Psoas muscle (tissue), 8 donors: ENCODE data around the gene RASSF3. TPM values are rescaled to one million over a fixed set of nuclear protein-coding genes. Genes with fewer than 3 reads are reported as not detected.

Experiments
- ATAC-seq, 4 donors: fragments of 200-7000 bp; cut with Tn5 transposase; one replicate each; pipeline ENCODE4 v1.9.1; 2020; ENCODE audit warnings: moderate library complexity in 3 of 4, mild to moderate bottlenecking in 2 of 4
- DNase-seq, 2 donors: peaks; one replicate each; pipeline ENCODE4 v3.0.0-alpha.2; 2020
- H3K27ac ChIP-seq: fragments of 200-600 bp; one replicate; pipeline ENCODE4 v1.8.0; 2022
- H3K27me3 ChIP-seq, 3 donors: fragments of 200-600 bp in 1 of 3; one replicate each; pipeline versions ENCODE4 v1.6.1 to v1.8.0; 2013 to 2022; ENCODE audit warnings: low read length in 2 of 3, mild to moderate bottlenecking in 2 of 3, moderate library complexity in 1 of 3; ENCODE audit not compliant: insufficient read depth in 3 of 3
- H3K36me3 ChIP-seq, 2 donors: fragments of 200-600 bp in 1 of 2; one replicate each; pipeline versions ENCODE4 v1.6.1 to v1.8.0; 2013 to 2022; ENCODE audit warnings: low read depth in 1 of 2, mild to moderate bottlenecking in 1 of 2, moderate library complexity in 1 of 2; ENCODE audit not compliant: insufficient read depth in 1 of 2
- H3K4me1 ChIP-seq: fragments of 200-600 bp; one replicate; pipeline ENCODE4 v1.8.0; 2022
- H3K4me3 ChIP-seq: fragments of 200-600 bp; one replicate; pipeline ENCODE4 v1.8.0; 2022; ENCODE audit warnings: mild to moderate bottlenecking
- H3K9me3 ChIP-seq: fragments of 200-600 bp; one replicate; pipeline ENCODE4 v1.8.0; 2022
- CTCF ChIP-seq: fragments of 200-600 bp; IDR thresholded peaks from one replicate; pipeline ENCODE4 v1.8.0; 2022; ENCODE audit warnings: antibody characterized with exemption
- WGBS, 3 donors: extraction: QIAGEN DNeasy Blood & Tissue Kit; methylation state at CpG; one replicate each; pipeline versions ENCODE4 v1.1.6 to v1.1.7; 2013; 5-methylcytosine and 5-hydroxymethylcytosine counted together
- intact Hi-C, 2 donors: fragments of 100-400 bp; cut with DNase I; formaldehyde crosslinking; loops; one replicate each; pipeline versions ENCODE4 v1.11.0 to v1.14.2; 2022
- polyA plus RNA-seq, 3 donors: library from polyadenylated mRNA; stranded (reverse); fragments of 200-250 nt; gene quantifications; one replicate each; pipeline ENCODE4 v1.2.3, GENCODE V29; 2013
- total RNA-seq, 4 donors: library from RNA; stranded (reverse); fragmentation: NEBNext Ultra II Directional in 2 of 4; extraction: Animal tissue kit (Norgen Biotek cat#: 25700) in 2 of 4; gene quantifications; one replicate each; pipeline versions ENCODE4 v1.2.1 to v1.2.4, GENCODE V29; 2021 to 2023
- donor health status: healthy with polysubstance abuse.
- donor health status: DM: no; HTN: no; CAD: no; lungs with moderate emphysema.
- donor health status: Bipolar disorder and iron deficiency.
- donor health status: healthy.
- donor health status: DM: yes; HTN: yes; CAD: no.
- donor health status: DM: no; HTN: no; CAD: no.
- donor health status: DM: no; HTN: no; CAD: no.
- donor health status: DM: yes; HTN: yes; CAD: no.

The RASSF3 gene
- total and polyA plus RNA-seq, 7 donors = 4.9 to 30.6 (median 14.5) TPM

DNA sequence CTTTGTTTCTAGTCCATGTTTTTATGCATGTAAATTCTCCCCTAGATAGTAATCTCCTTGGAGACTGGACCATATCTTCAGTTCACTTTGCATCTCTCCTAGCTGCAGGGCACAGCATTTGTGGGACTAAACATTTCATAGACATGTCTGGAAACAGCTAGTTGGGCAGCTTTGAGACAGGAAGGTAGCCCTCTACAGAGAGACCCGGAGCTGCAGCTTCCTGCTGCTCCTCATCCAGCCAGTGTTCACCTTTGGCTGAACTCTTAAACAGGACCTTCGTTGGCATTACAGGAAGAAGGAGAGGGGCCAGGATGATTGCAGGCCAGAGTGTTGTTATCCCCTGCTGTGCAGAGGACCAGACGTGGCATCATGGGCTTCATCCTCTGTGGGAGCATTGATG, 96.0 kb downstream of the RASSF3 start:
- Histone ChIP-seq H3K36me3 (no peaks in the 10 kb centered on the region), H3K9me3 (no peaks in the 10 kb centered on the region), H3K27me3 (no peaks in the 10 kb centered on the region), H3K27ac (no peak overlapping the region), H3K4me1 (peaks cover 6% of the 10 kb centered on the region), H3K4me3 (no peak overlapping the region)
- no peak for TF ChIP-seq CTCF
- intact Hi-C loops = no loop called here
- 3 to 8% (median 6%) methylated on average over 3 of the region's 3 CpGs for WGBS, 3 donors
- no peak for ATAC-seq
- no peak for DNase-seq

GRCh38 chr12:64706857-64707256, 96.6 kb downstream of the RASSF3 start:
- peaks cover 6% of the 10 kb centered on the region for H3K4me1 ChIP-seq
- ATAC-seq = no peak
- TF ChIP-seq CTCF = no peak
- no peak overlapping the region for H3K27ac ChIP-seq
- intact Hi-C loops = no loop called here
- no peaks in the 10 kb centered on the region for H3K27me3 ChIP-seq
- no peaks in the 10 kb centered on the region for H3K9me3 ChIP-seq
- no peaks in the 10 kb centered on the region for H3K36me3 ChIP-seq
- 10 to 21% (median 13%) methylated on average over 5 of the region's 5 CpGs for WGBS, 3 donors
- H3K4me3 ChIP-seq = no peak overlapping the region
- DNase-seq = no peak

- H3K9me3 ChIP-seq = no peaks in the 10 kb centered on the region
- ATAC-seq (no peak), DNase-seq (no peak)
- intact Hi-C loops = no loop called here
- peaks cover 6% of the 10 kb centered on the region for H3K4me1 ChIP-seq
- 27 to 42% (median 33%) methylated on average over 4 of the region's 4 CpGs for WGBS, 3 donors
- no peaks in the 10 kb centered on the region for H3K27me3 ChIP-seq
- H3K27ac ChIP-seq = no peak overlapping the region
- H3K4me3 ChIP-seq = no peak overlapping the region
- TF ChIP-seq CTCF = no peak
- H3K36me3 ChIP-seq = no peaks in the 10 kb centered on the region
Observed at GRCh38 chr12:64707362-64707761, 97.1 kb downstream of the RASSF3 start.

DNA sequence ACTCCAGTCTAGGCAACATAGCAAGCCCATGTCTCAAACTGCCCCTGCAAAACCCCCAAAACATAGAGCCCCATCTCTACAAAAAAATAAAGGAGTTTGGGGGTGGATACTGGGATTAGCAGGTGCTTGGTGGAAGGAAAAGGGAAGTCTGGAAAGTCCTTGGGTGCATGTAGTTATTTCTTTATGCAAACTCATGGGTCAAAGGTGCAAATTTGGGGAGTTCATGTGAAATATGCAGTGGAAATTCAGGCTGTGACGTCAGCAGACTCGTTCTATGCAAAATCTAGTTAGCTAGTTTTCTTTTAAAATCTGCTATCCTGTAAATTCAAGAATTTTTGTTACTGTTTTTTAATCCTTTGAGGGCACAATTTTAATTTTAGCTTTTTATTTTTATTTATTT, 97.6 kb downstream of the RASSF3 start:
- no peaks in the 10 kb centered on the region for H3K36me3 ChIP-seq
- intact Hi-C loops = no loop called here
- DNase-seq = no peak
- H3K4me1 ChIP-seq = peaks cover 6% of the 10 kb centered on the region
- H3K27ac ChIP-seq = no peak overlapping the region
- no peaks in the 10 kb centered on the region for H3K9me3 ChIP-seq
- 91 to 95% (median 92%) methylated on average over 2 of the region's 2 CpGs for WGBS, 3 donors
- ATAC-seq = no peak
- H3K4me3 ChIP-seq = no peak overlapping the region
- no peaks in the 10 kb centered on the region for H3K27me3 ChIP-seq
- TF ChIP-seq CTCF = no peak

DNA sequence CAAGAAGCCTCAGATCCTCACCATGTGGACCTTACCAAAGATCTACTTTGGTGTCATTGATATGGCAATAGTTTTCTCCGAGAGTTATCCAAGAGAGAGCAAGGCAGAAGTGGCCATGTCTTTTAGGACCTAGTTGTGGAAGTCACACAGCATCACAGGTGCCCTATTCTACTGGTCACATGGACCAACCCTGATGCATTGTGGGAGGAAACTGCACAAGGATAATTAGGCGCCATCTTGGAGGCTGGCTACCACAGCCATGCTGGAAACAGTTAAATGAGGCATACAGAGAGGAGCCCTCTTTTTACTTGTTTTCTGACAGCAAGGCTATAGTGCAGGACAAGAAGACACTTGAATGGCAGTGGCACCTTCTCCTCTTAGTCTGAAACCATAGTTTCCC, 99.1 kb downstream of the RASSF3 start:
- H3K9me3 ChIP-seq = no peaks in the 10 kb centered on the region
- H3K36me3 ChIP-seq = peaks cover 3 to 9% of the 10 kb centered on the region in 2 donors
- H3K4me3 ChIP-seq = no peak overlapping the region
- H3K27ac ChIP-seq = no peak overlapping the region
- peaks cover 6% of the 10 kb centered on the region for H3K4me1 ChIP-seq
- ATAC-seq = no peak
- 97 to 100% (median 98%) methylated on average over 2 of the region's 2 CpGs for WGBS, 3 donors
- intact Hi-C loops = no loop called here
- no peak for TF ChIP-seq CTCF
- no peak for DNase-seq
- H3K27me3 ChIP-seq = no peaks in the 10 kb centered on the region
